Small intestine (tissue), 7 donors: ENCODE data around the gene ENTPD8. TPM values are rescaled to one million over a fixed set of nuclear protein-coding genes. Genes with fewer than 3 reads are reported as not detected.
A peak's percentile ranks its signal among the peaks of the same experiment; 100 is the strongest.

Experiments
- DNase-seq, 2 donors: peaks; one replicate each; pipeline versions ENCODE4 v3.0.0 to v3.0.0-alpha.2; 2013
- FAIRE-seq: peaks from 2 replicates; lab custom pipeline; 2012; peaks lifted over from hg19 to GRCh38; lab: Jason Lieb, UNC
- H3K27ac ChIP-seq, 3 donors: one replicate each; pipeline ENCODE4 v1.5.1; 2013; ENCODE audit warnings: low read length in 2 of 3, mild to moderate bottlenecking in 2 of 3, control low read depth in 1 of 3, inconsistent platforms in 1 of 3, low read depth in 1 of 3, moderate library complexity in 1 of 3
- H3K27me3 ChIP-seq, 3 donors: one replicate each; pipeline ENCODE4 v1.6.1; 2013; ENCODE audit warnings: low read length in 3 of 3, inconsistent platforms in 1 of 3; ENCODE audit not compliant: control insufficient read depth in 3 of 3, insufficient read depth in 3 of 3
- H3K36me3 ChIP-seq, 3 donors: one replicate each; pipeline ENCODE4 v1.6.1; 2013; ENCODE audit warnings: low read length in 3 of 3, inconsistent platforms in 1 of 3, low read depth in 1 of 3, mild to moderate bottlenecking in 1 of 3, moderate library complexity in 1 of 3; ENCODE audit not compliant: control insufficient read depth in 3 of 3, insufficient read depth in 2 of 3
- H3K4me1 ChIP-seq, 3 donors: one replicate each; pipeline ENCODE4 v1.6.1; 2013; ENCODE audit warnings: low read length in 2 of 3, inconsistent platforms in 1 of 3, low read depth in 1 of 3, mild to moderate bottlenecking in 1 of 3, moderate library complexity in 1 of 3; ENCODE audit not compliant: control insufficient read depth in 3 of 3, insufficient read depth in 2 of 3
- H3K4me3 ChIP-seq, 3 donors: one replicate each; pipeline ENCODE4 v1.5.1; 2013; ENCODE audit warnings: low read length in 3 of 3, control low read depth in 1 of 3, inconsistent platforms in 1 of 3, low read depth in 1 of 3, mild to moderate bottlenecking in 1 of 3, moderate library complexity in 1 of 3
- H3K9me3 ChIP-seq, 2 donors: one replicate each; pipeline ENCODE4 v1.6.1; 2013; ENCODE audit warnings: low read depth in 1 of 2, low read length in 1 of 2; ENCODE audit not compliant: control insufficient read depth in 2 of 2, insufficient read depth in 1 of 2
- WGBS, 3 donors: extraction: QIAGEN DNeasy Blood & Tissue Kit; methylation state at CpG; one replicate each; pipeline ENCODE4 v1.1.7; 2013; 5-methylcytosine and 5-hydroxymethylcytosine counted together
- polyA plus RNA-seq, 4 donors: library from polyadenylated mRNA; stranded (reverse) in 3 of 4; unstranded in 1 of 4; fragments of 200-250 nt in 3 of 4; fragments of 120-200 nt in 1 of 4; gene quantifications; one replicate each; pipeline versions ENCODE4 v1.2.1 to v1.2.3, GENCODE V29; 2013
- donor health status: healthy with polysubstance abuse.
- donor health status: control.
- donor health status: control.
- donor health status: Bipolar disorder and iron deficiency.
- donor health status: healthy.

Gene ENTPD8
- polyA plus RNA-seq, 4 donors: 15.9 to 85.4 (median 40.8) TPM

DNA sequence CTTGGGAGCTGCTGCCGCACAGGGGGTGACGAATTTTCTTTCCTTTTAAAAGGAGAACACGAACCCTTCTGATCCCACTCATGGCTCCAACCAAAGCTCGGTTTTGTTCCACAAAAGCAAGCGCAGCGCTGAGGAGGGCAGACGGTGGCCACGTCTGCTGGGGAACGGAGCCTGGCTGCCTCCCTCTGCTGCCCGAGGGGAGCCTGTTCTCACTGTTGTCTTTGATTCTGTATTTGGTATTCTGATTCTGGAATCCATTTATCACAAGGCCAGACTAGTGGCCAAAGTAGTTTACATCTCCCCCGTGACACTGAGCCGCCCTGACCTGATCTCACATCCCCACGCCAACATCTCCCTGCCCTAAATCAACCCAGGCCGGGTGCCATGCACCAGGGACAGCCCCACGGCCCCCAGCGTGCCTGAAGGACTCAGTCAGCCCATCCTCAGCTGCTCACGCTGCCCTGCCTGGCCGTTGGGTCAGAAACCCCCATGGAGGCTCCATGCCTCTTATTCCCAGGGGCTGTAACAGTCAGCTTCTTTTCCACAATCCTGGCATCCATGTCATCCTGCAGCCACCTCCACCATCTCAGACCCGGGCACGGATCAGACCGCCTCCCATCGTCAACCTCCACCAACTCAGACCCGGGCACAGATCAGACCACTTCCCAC is 24.7 kb upstream of the ENTPD8 start:
- DNase-seq: no peak
- no peak for FAIRE-seq
- no peak overlapping the region for H3K4me3 ChIP-seq
- H3K27ac ChIP-seq: no peak overlapping the region
- H3K27me3 ChIP-seq: peaks cover 0 to 5% (median 0%) of the 10 kb centered on the region in 3 donors
- no peaks in the 10 kb centered on the region for H3K4me1 ChIP-seq
- no peaks in the 10 kb centered on the region for H3K36me3 ChIP-seq
- WGBS, 3 donors: 83 to 92% (median 89%) methylated on average over 23 of the region's 23 CpGs
- H3K9me3 ChIP-seq: no peaks in the 10 kb centered on the region

DNA sequence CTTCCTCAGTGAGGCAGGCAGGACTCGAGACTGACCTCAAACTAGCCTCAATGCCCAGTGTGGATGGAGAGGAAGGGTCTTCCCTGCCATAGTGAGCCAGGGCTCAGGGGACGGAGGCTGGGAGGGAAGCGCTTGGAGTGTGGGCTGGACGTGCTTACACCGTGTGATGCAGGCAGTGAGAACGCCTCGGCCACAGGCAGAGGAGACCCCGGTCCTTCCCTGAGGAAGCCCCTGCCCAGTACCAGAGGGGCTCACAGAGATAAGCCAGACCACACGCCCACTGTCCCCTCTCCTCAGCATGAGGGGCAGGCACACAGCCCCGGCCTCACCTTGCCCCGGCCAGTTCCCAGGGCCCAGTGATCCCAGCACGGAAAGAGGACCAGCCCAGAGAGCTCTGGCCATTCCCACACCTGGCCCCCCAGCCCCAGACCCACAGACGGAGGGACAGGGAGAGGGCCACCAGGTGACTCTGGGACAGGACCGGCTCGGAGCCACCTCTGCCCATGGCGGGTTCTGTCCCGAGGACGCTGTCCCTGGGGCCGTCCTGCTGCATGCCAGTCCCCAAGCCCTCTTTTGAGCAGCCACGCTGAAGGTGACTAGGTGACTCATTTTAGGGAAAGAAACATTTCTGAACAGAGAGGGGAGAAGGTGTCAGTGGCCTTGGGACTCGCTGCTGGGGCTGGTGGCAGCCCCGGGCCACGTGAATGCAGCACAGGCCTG is 24.0 kb upstream of the ENTPD8 start:
- Histone ChIP-seq H3K9me3 (no peaks in the 10 kb centered on the region), H3K4me1 (peaks cover 0 to 6% (median 0%) of the 10 kb centered on the region in 3 donors), H3K4me3 (no peak overlapping the region), H3K27me3 (peaks cover 0 to 5% (median 0%) of the 10 kb centered on the region in 3 donors), H3K27ac (no peak overlapping the region), H3K36me3 (no peaks in the 10 kb centered on the region)
- FAIRE-seq (no peak), DNase-seq (no peak)
- 89 to 93% (median 91%) methylated on average over 20 to 23 of the region's 23 CpGs for WGBS, 3 donors

DNA sequence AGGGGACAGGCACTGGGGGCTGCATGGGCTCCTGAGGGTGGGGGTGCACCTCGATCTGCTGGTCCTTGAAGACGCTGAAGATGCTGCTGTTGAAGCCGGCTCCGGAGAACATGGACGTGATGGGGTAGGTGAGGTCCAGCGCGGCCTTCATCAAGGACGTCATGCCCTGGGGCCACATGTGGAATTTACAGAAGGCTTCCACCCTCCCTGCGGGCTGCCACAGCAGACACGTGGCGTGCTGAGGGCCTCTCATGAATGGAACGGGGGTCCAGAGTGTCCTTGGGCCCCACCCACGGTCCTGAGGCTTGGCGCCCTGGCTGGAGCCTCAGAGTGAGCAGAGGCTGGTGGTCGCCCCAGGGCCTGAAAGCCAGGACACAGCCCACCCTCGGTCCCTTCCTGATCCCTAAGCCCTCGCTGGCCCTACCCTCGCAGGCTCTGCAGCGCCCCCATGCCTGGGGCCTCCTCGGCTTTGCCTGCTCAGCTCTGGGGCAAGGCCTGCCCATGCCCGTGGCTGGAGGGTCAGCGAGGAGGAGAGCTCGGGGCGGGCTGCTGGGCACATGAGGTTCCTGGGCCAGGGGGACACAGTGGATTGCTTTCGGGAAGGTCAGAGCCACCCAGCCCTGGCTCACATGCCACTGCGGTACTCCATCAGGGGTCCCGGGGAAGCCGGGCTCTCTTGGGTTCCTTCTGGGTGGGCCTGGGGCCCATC is 23.3 kb upstream of the ENTPD8 start:
- H3K27me3 ChIP-seq: peaks cover 0 to 5% (median 0%) of the 10 kb centered on the region in 3 donors

DNA sequence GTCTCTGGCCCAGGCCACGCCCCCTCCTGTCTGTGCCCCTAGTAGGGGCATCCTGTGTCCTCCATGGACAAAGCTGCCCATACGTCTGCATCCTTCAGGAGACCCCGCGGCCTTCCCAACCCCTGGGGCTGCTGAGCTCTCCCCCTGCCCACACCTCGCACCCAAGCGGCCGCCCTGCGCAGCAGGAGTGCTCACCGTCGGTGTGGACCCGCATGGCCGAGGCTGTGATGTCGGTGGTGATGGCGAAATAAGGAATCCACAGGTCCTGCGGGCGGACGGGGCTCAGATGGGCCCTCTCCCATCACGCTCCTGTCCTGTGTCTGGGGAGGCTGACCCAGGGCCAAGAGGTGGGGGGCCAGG is 22.8 kb upstream of the ENTPD8 start:
- FAIRE-seq (no peak), DNase-seq (no peak)
- Histone ChIP-seq H3K9me3 (no peaks in the 10 kb centered on the region), H3K36me3 (no peaks in the 10 kb centered on the region), H3K4me3 (no peak overlapping the region), H3K27me3 (peaks cover 0 to 5% (median 0%) of the 10 kb centered on the region in 3 donors), H3K27ac (no peak overlapping the region), H3K4me1 (peaks cover 2 to 15% (median 3%) of the 10 kb centered on the region in 3 donors)
- WGBS, 3 donors: 95 to 96% (median 95%) methylated on average over 18 of the region's 18 CpGs

More for the DNA sequence above, 23.3 kb upstream of the ENTPD8 start:
- 92 to 95% (median 94%) methylated on average over 26 to 28 of the region's 28 CpGs for WGBS, 3 donors
- peaks cover 2 to 13% (median 3%) of the 10 kb centered on the region in 3 donors for H3K4me1 ChIP-seq
- H3K4me3 ChIP-seq: no peak overlapping the region
- no peak overlapping the region for H3K27ac ChIP-seq
- FAIRE-seq: no peak
- DNase-seq: no peak
- H3K36me3 ChIP-seq: no peaks in the 10 kb centered on the region
- no peaks in the 10 kb centered on the region for H3K9me3 ChIP-seq

DNA sequence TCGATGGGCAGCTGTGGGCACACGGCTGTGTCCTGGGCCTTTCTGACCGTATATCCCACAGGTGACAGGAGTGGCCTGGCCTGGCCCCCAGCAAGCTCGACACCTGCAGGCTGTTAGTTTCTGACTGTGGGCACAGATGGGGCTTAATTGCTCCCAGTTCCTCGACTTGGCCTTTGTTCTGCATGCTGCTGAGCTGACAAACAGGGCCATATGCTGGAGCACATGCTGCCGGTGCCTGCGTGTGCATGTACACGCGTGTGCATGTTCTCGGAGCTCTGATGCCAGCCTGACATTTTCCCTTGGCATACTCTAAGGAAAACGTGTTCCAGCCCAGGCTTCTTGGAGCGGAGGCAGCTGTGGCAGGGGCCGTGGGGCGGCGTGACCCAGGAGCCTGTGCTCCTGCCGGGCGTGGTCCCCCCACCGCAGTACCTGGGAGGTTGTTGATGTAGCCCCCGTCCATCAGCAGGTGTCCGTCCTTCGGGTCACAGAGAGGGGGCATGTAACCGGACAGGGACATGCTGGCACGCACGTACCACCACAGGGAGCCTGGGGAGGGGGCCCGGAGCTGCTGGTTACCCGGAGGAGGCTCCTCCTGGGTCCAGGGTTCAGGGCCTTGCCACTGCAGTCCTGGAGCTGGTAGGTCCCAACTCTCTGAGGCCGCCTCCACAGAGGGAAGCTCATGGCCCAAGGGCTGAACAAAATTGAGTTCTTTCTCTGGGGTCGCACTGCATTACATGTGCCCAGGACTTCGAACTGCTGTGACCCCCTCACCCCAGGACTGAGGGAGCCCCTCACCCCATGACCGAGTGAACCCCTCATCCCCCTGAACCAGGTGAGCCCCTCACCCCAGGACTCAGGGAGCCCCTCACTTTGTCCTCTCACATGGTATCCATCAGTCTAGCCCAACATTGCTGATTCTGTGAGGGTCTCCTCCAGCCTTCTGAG is 22.1 kb upstream of the ENTPD8 start:
- H3K4me1 ChIP-seq: peaks cover 2 to 19% (median 3%) of the 10 kb centered on the region in 3 donors
- WGBS, 3 donors: 84 to 91% (median 90%) methylated on average over 27 to 30 of the region's 30 CpGs
- DNase-seq (no peak), FAIRE-seq (no peak)
- H3K9me3 ChIP-seq: no peaks in the 10 kb centered on the region
- H3K27ac ChIP-seq: no peak overlapping the region
- H3K36me3 ChIP-seq: no peaks in the 10 kb centered on the region
- H3K4me3 ChIP-seq: no peak overlapping the region
- peaks cover 0 to 5% (median 0%) of the 10 kb centered on the region in 3 donors for H3K27me3 ChIP-seq

DNA sequence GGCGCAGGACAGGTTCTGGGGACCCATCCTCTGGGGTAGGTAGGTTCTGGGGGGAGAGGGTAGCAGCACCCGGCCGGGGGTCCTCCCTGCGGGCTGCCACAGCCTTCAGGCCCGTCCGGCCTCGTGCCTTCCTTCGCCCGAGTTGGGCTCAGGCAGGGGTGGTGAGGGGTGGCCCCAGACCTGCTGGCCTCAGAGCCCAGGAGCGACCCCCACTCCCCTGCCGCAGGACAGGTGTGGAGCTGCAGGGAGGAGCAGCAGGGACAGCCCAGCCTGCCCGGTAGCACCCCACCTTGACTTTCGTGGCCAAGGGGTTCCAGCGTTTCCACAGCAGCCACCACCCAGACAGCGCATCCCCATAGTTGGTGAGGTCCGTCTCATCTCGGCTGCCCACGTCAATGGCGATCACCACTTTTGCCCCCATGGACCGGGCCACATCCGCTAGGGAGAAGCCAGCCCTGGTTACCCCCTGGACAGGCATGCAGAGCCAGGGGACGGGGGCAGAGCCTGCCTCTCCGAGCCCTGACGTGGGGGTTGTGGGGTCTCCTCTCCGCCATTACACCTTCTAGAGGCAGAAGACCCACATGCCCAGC is 21.3 kb upstream of the ENTPD8 start:
- peak overlapping the region in 1 of 3 donors; percentile 32 for H3K27ac ChIP-seq

DNA sequence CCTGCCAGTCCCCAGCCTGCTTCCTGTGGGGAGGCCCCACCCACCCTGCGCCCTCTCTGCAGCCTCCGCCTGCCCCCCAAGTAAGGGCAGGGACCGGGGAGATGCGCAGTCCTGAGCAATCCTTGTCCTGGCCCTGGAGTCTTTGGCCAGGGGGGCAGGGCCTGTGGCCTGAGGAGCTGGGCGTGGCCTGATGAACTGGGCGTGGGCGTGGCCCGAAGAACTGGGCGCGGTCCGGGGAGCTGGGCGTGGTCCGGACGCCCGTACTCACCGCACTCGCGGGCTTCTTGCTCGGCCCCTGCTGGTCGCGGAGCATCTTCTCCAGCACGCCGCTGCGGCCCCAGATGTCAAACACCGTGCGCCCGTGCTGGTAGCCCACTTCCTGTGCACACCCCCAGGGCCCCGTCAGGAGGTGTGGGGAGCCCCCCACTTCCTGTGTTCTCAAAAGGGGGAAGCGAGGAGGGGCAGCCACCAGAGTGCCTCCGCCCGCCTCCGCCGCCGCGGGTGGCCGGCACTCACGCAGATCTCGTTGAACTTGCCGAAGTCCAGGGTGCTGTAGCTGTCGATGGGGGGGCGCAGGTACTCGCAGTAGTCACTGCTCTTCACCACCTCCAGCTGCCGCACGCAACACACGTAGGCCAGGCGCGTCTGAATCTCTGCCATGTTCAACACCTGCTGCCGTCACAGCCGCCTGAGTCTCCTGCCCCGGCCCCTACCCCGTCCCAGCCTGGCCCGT is 20.7 kb upstream of the ENTPD8 start:
- 44 to 70% (median 56%) methylated on average over 48 to 52 of the region's 52 CpGs for WGBS, 3 donors
- DNase-seq (peak; percentile 51 to 60), FAIRE-seq (no peak)
- no peaks in the 10 kb centered on the region for H3K9me3 ChIP-seq
- H3K27me3 ChIP-seq: peaks cover 0 to 5% (median 0%) of the 10 kb centered on the region in 3 donors
- peaks cover 2 to 27% (median 7%) of the 10 kb centered on the region in 3 donors for H3K4me1 ChIP-seq
- H3K4me3 ChIP-seq: no peak overlapping the region
- H3K36me3 ChIP-seq: peaks cover 0 to 13% (median 0%) of the 10 kb centered on the region in 3 donors
- peak overlapping the region in 2 of 3 donors; percentile 32 to 59 for H3K27ac ChIP-seq

More for the DNA sequence above, 21.3 kb upstream of the ENTPD8 start:
- Histone ChIP-seq H3K4me1 (peaks cover 2 to 26% (median 7%) of the 10 kb centered on the region in 3 donors), H3K4me3 (no peak overlapping the region), H3K36me3 (peaks cover 0 to 6% (median 0%) of the 10 kb centered on the region in 3 donors), H3K9me3 (no peaks in the 10 kb centered on the region), H3K27me3 (peaks cover 0 to 5% (median 0%) of the 10 kb centered on the region in 3 donors)
- FAIRE-seq: no peak
- WGBS, 3 donors: 91 to 94% (median 92%) methylated on average over 25 of the region's 25 CpGs
- no peak for DNase-seq
